WTC11 (cell line): ENCODE results near the gene GSDMA.

ENCODE experiments used
- CTCF ChIP-seq: fragments of 200-600 bp; IDR thresholded peaks from 2 replicates; pipeline ENCODE4 v1.8.0; 2022; ENCODE audit warnings: antibody characterized with exemption
- E2F5 ChIP-seq: sonication (generic); formaldehyde crosslinking; IDR thresholded peaks from 2 replicates; pipeline ENCODE4 v1.8.1; 2022; ENCODE audit warnings: mild to moderate bottlenecking, moderate library complexity, missing genetic modification reagents
- JUN ChIP-seq: sonication (generic); formaldehyde crosslinking; IDR thresholded peaks from 2 replicates; pipeline ENCODE4 v1.8.0; 2023; ENCODE audit warnings: mild to moderate bottlenecking, missing genetic modification reagents
- MAX ChIP-seq: sonication (generic); formaldehyde crosslinking; IDR thresholded peaks from 2 replicates; pipeline ENCODE4 v1.8.0; 2022; ENCODE audit warnings: mild to moderate bottlenecking, missing genetic modification reagents
- NR2C2 ChIP-seq: sonication (generic); formaldehyde crosslinking; IDR thresholded peaks from 2 replicates; pipeline ENCODE4 v1.8.0; 2022; ENCODE audit warnings: mild to moderate bottlenecking, missing genetic modification reagents
- PRDM15 ChIP-seq: sonication (generic); formaldehyde crosslinking; IDR thresholded peaks from 2 replicates; pipeline ENCODE4 v1.8.0; 2022; ENCODE audit warnings: missing genetic modification reagents
- USF1 ChIP-seq: sonication (generic); formaldehyde crosslinking; IDR thresholded peaks from 2 replicates; pipeline ENCODE4 v1.8.0; 2022; ENCODE audit warnings: mild to moderate bottlenecking, missing genetic modification reagents
- ZNF416 ChIP-seq: fragments of 250-450 bp; sonication (Bioruptor Pico); IDR thresholded peaks from 2 replicates; pipeline ENCODE4 v1.9.0; 2021; ENCODE audit warnings: mild to moderate bottlenecking, inconsistent platforms
- ZNF532 ChIP-seq: fragments of 250-450 bp; sonication (Bioruptor Pico); IDR thresholded peaks from 2 replicates; pipeline ENCODE4 v1.9.0; 2021; ENCODE audit warnings: mild to moderate bottlenecking, borderline replicate concordance

GRCh38 chr17:39927101-39927928 lies 35.5 kb upstream of the GSDMA start, which contains the start of the genes LRRC3C and ORMDL3:
- TF ChIP-seq CTCF, result no peak
- no peak for TF ChIP-seq JUN (CRISPR knock-in tag)
- TF ChIP-seq MAX, result 0 out of 2 replicates have a peak, but pooled peaks have one; percentile 29
- TF ChIP-seq PRDM15, result 0 out of 2 replicates have a peak, but pooled peaks have one; percentile 25
- no peak for TF ChIP-seq NR2C2 (CRISPR knock-in tag)
- TF ChIP-seq ZNF532 (CRISPR knock-in tag), result no peak
- TF ChIP-seq E2F5 (CRISPR knock-in tag), result no peak; the same call in 1 of the 2 replicates
- no peak for TF ChIP-seq ZNF416 (CRISPR knock-in tag)
- no peak for TF ChIP-seq USF1 (CRISPR knock-in tag)
